Hindlimb muscle (tissue), 1 donor: ENCODE data around the gene CADPS. TPM values are rescaled to one million over a fixed set of nuclear protein-coding genes. Genes with fewer than 3 reads are reported as not detected.
A peak's percentile ranks its signal among the peaks of the same experiment; 100 is the strongest.
"Not testable (repeated sequence)": the region's sequence is repeated elsewhere in the genome, so short reads cannot be mapped to it uniquely, and the experiment has no call there.

ENCODE experiments used
- DNase-seq: peaks from one replicate; pipeline ENCODE4 v3.0.0-alpha.2; 2013
- polyA plus RNA-seq: library from polyadenylated mRNA; unstranded; fragments of 120-200 nt; gene quantifications from one replicate; pipeline ENCODE4 v1.2.1, GENCODE V29; 2013; ENCODE audit not compliant: insufficient read length

CADPS gene
- polyA plus RNA-seq, 1 donor = 1.4 TPM

GRCh38 chr3:62587169-62587568, 288.0 kb downstream of the CADPS start:
- no peak for DNase-seq

GRCh38 chr3:62586356-62586755, 288.9 kb downstream of the CADPS start:
- no peak for DNase-seq

DNA sequence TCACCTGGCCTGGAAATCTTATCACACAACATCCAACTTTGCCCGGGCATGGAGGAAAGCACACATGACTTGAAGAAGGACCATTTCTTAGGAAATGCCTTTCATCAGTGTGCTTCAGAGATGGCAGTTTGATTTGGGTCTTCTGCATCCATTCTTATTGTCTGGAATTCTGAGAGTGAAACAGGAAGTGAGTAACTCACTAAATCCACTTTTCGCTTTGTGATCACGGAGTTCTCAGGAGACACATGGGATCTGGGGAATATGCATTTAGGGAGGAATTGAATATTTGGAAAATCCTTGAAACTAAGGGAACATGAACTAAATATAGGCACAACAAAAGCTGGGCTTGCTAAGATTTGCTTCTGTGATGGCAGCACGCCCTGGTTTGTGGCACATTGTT, 289.4 kb downstream of the CADPS start:
- no peak for DNase-seq

DNA sequence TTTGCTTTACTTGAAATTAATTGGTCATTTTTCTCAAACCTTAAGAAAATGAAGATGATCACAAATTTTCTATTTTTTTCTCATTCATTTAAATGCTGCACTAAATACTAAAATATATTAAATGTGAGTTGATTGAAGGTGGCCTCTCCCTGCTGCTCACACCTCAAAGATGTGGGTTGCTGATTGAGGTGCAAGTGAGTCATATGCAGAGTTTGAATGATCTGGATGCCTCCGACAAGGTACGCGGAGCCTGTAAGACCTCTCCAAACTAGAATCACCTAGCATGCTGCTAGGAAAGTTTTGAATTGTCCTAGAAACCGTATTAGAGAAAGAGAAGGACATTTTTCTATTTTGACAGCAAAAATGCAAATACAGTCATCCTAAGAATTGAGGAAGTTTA, 290.6 kb downstream of the CADPS start:
- DNase-seq = no peak

DNA sequence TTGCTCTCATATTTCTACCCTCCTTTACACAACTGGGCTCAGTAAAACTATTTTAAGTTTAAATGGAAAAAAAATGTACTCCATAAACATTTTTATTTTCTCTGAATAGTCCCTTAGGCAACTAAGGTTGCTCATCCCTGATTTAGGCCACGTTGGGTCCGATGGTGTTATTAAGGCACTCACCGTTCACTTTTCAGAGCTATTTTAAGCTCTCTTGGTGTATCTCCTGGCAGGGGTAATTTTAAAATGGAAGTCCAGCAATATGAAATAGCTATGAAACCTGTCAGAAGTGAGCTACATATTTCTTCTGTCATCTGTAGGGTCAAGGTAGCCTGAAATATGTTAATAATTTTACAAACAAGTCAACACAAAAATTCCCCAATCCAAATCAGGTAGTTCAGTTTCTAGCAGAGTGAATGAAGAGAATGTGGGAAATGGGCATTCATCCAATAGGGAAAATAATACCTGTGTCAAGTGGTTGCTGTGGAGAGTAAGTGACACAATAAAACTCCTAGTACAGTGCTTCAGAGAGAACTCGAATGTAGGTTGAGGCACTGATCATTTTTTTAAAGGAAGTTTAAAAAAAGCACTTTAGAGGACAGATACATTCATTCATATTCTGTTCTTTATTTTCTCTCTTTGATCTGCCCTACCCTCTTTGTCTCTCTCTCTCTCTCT, 292.6 kb downstream of the CADPS start:
- DNase-seq = no peak

DNA sequence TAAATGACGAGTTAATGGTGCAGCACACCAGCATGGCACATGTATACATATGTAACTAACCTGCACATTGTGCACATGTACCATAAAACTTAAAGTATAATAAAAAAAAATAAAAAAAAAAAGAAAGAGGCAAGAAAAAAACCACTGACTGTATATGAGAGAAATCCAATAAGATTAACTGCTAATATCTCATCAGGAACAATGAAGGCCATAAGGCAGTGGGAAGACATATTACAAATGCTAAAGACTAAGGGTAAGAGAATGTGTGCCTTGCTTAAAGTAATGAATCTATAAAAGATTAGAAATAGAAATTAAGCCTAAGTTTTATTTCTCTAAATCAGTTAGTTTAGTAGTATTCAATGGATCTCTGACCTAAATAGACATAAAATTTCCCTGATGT, 294.7 kb downstream of the CADPS start:
- DNase-seq = not testable (repeated sequence)

- DNase-seq = no peak
These were observed 298.1 kb downstream of the CADPS start for GRCh38 chr3:62577153-62577552.

DNA sequence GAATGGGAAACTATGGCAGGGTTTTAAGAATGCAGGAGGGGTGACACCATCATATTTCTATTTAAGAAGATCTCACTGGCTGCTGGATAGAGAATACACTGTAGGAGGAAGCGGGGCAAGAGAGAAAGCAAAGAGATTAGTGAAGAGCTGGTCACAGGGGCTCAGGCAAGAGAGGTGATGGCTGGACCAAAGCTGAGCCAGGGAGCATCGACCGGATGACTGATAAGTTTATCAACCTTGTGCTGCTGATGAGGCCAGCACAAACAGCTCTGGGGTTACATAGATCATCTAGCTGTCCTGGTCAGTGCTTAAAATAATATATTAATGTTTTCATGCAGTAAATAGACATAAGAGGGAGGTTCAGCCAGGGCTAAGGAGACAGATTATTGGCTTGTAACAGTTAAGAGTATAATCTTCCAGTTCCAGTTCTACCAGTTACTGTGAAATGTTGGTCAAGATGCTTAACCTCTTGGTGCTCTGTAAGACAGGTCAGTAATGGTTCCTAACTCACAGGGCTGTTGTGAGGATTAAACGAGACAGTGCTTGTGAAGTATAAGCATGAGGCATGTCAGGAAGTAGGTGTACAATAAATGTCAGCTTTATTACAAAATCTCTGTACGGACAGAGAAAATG, 300.8 kb downstream of the CADPS start:
- DNase-seq = no peak

DNA sequence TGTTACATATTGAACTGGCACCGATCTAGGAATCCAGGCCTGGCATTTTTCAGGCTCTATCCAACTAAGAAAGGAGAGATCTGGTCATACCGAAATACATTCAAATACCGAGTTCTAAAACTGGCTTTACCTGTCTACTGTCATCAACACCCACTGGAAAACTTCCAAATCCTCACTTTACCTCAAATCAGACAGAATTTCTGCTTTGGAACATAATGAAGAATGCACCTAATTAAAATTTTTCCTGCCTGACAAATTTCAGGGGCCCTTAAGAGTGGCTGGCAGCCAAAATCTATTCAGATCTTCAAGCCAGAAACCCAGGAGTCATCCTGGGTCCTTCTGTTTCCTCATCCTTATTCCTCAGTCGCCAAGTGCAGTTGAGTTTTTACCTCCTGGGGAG, 303.3 kb downstream of the CADPS start:
- no peak for DNase-seq

- no peak for DNase-seq
These were observed 304.3 kb downstream of the CADPS start for GRCh38 chr3:62570888-62571287.

DNA sequence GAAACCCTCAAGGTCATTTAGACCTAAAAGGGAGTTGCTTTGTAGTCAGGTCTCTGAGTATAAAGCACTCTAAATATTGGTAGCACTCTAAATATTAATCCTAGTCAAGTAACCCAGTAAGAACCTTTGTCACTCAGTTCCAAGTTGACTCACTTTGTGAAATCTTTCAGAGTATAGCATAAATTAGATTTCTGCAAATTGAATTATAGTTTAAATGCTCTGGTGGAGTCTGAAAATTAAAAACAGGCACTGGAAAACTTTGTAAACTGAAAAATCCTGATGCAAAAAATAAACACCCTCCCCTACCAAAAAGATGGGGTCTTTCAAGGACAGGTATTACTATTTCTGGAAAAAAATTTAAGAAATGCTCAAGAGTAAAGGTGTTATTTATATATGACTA, 305.6 kb downstream of the CADPS start:
- no peak for DNase-seq

DNA sequence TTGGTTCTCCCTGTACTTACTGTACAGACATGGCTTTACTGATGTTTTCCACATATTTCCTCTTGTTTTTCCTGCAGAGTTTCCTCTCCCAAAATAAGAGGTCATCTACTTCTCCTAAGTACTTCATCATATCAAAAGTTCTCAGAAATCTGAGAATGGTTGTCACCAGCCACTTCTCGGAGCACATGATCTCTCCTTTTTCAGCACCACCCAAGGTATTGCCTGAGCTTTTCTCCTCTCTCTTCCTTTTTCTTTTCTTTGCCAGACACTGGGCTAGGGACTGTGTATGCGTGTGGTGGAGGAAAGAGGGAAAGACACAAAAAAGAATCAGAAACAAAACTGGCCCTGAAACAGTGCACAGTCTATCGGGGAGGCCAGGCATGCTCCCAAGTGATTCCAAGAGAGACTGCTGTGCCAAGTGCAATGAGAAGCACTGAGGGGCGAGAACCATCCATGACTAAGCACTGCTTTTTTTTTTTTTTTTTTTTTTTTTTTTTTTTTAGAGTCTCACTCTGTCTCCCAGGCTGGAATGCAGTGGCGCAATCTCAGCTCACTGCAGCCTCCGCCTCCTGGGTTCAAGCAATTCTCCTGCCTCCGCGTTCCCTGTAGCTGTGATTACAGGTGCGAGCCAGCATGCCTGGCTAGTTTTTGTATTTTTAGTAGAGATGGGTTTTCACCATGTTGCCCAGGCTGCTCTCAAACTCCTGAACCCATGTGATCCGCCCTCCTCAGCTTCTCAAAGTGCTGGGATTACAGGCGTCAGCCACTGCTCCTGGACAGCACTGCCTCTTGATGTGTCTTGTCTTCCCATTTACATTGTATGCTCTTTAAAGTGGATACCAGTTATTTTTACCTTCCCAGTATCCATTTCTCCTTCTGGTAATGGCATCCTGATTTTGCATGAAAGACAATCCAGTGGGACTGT, 307.9 kb downstream of the CADPS start:
- no peak for DNase-seq

DNA sequence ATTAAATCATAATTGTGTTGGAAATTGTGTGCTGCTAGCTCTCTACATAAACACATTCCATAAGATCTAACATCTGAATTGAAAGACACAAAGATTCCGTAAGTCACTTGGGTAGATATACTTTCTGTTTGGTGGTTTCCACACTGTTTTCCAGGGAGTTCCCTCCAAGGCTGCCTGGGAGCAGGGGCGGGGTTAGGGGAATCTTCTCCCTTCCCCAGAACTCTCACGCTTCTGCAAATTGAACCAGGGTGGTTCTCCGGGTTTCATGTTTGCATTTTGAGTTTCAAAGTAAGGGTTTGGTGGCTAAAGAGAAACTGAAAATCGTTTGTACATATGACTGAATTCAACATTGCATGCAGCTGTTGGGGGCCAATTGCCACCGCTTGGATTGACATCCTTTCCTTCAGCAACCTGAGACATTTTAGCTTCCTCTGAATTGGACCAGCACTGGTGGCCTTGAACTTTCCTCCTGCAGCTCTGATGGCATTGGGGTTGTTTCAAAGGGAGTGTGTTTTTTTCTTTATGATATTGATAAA, 309.1 kb downstream of the CADPS start:
- no peak for DNase-seq

- no peak for DNase-seq
These were observed 312.6 kb downstream of the CADPS start for GRCh38 chr3:62562596-62562995.

DNA sequence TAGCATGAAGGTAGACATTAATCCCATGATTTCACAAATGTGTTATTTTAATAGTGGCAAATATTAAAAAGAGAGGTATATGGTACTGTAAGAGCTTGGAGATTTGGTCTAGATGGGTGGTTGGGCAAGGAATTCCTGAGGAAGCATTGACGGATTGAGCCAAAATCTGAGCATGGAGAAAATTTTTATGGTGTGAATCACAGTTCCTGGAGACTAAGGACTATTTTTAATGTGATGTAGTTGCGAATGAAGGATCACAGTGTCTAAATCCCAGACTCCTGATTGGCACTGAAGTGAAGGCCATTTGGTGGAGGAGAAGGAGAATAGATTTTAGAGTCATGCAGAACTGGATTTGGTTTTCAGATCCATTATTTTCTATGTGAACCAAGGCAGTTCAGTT, 313.2 kb downstream of the CADPS start:
- no peak for DNase-seq

DNA sequence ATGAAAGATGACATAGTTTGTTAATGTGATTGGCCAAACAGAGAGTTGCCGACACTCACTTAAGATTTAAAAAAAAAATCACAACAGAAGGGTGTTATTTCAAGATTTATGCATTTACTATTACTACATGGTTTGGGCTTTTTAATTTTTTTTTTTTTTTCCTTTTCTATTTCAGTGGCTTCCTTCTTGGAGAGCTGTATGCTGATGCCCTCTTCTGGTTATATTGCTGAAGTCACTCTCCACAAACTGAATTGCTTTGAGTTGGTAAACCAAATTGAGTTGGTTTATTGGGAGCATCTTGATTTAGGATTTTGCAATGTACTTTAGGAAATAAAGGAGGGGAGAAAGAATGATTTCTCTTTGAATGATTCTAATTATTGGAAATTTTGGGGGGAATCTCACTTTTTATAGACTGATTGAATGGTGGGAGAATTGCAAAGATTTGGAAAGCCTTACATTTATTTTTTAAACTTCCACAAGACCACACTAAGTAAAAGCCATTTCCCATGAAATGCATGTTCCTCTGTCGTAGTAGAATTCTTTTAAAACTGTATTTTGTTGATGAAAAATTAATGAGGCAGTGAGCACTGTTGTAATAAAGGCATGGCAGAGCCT, 315.3 kb downstream of the CADPS start:
- DNase-seq = peak; percentile 4

DNA sequence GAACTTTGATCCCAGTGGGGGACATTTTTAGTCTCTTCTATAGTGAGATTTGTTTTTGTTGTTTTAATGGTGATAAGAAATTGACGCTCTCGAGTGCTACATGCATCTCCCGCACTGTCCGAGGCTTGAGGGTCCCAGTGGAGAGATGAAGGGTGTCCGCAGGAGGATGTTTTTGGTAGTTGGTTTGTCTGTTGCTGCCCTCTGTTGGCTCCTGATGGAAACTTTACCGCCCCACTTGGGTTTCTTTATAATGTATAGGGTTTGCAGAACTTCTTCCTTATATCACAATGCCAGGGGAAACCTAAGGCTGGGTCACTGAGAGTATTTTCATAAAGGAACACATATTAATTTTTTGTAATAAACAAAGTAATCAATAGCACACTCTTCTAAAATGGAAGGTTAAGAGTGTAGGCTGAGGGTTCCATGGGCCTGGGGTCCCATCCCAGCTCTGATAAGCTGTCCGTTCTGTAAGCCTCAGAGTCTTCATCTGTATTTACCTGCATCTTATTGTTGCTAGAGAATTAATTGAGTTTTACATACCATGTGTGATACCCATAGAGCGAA, 316.6 kb downstream of the CADPS start:
- DNase-seq = no peak

- DNase-seq = no peak
These were observed 317.2 kb downstream of the CADPS start for GRCh38 chr3:62557983-62558382.

DNA sequence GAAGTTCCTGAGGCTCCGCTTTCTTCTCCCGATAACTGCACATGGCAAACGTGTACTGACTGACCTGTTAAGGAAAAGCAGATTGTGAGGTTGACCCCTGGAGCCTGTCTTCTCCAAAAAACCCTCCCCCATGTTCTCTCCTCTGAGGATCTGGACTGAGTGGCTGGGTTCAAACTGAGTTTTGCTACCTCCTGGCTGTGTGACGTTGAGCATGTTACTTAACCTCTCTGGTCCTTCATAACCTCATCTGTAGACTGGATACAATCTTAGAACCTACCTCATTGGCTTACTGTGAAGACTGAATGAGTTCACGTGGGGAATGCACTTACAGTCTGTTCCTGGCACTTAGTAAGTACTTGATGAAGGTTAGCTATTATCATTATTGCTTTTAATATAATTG, 317.8 kb downstream of the CADPS start:
- no peak for DNase-seq

- no peak for DNase-seq
These were observed 318.9 kb downstream of the CADPS start for GRCh38 chr3:62556121-62556815.

- DNase-seq = no peak
These were observed 320.9 kb downstream of the CADPS start for GRCh38 chr3:62554264-62554799.

- no peak for DNase-seq
These were observed 321.4 kb downstream of the CADPS start for GRCh38 chr3:62553811-62554210.
